ENCODE measurements around the gene MAGI2.

Gene MAGI2

GRCh38 chr7:78684201-78684600 lies 769.3 kb downstream of the MAGI2 start:
- in situ Hi-C loops (cut with HindIII; ENCODE audit: low sequenced_read_pairs), result no loop called here

GRCh38 chr7:78683566-78683965 lies 769.9 kb downstream of the MAGI2 start:
- in situ Hi-C loops (cut with HindIII; ENCODE audit: low sequenced_read_pairs), result no loop called here

DNA sequence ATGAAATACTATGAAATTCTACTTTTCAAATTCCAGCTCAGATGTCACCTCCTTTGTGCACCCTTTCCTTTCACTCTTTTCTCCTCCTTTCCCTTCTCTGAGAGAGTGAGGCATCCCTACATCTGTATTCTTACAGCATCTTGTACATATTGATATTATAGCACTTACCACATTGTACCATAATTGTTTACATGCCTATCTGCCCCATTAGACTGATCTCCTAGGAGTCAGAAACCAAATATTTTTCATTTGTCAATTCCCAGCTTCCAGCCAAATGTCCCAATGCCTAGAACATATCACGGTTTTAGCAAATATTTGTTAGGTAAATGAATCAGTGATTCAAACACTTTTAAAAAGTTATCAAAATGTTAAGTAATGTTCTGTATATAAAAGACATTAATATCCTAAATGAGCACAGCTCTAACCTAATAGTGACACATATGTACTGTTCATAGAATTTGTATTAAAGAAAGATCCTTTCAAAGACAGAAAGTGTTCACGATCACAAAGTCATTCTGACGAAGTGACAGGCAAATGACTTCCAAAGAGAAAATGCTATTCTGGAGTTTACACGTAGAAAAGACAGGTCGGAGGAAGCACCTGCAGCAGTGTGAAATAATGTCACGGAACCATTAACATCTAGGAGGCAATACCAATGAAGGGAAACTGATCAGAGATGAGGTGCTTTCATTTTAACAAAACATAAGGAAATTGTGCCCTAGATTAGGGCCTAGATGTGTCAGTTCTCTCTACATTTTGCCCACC lies 774.2 kb downstream of the MAGI2 start:
- in situ Hi-C loops (cut with HindIII; ENCODE audit: low sequenced_read_pairs), result no loop called here

- in situ Hi-C loops (cut with HindIII; ENCODE audit: low sequenced_read_pairs), result no loop called here
These were observed 776.1 kb downstream of the MAGI2 start for GRCh38 chr7:78677391-78677790.

- in situ Hi-C loops (cut with HindIII; ENCODE audit: low sequenced_read_pairs), result no loop called here
These were observed 778.0 kb downstream of the MAGI2 start for GRCh38 chr7:78675511-78675910.

- in situ Hi-C loops (cut with HindIII; ENCODE audit: low sequenced_read_pairs), result no loop called here
These were observed 780.2 kb downstream of the MAGI2 start for GRCh38 chr7:78673272-78673671.

DNA sequence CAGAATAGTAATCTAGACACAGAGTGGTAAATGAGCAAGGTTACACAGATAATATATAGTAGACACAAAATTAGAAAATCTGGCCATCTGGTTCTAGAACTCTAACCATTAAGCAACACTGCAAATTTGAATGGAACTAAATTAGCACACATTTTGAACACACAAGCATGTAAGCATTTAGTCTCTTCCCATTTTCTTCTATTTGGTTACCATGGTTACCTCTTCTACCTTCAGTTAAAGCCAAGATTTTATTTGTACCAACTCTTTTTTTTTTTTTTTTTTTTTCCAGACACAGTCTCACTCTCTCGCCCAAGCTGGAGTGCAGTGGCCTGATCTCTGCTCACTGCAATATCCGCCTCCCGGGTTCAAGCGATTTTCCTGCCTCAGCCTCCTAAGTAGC lies 790.5 kb downstream of the MAGI2 start:
- in situ Hi-C loops (cut with HindIII; ENCODE audit: low sequenced_read_pairs), result no loop called here

GRCh38 chr7:78649976-78650375 lies 803.5 kb downstream of the MAGI2 start:
- in situ Hi-C loops (cut with HindIII; ENCODE audit: low sequenced_read_pairs), result no loop called here

GRCh38 chr7:78649236-78649635 lies 804.2 kb downstream of the MAGI2 start:
- in situ Hi-C loops (cut with HindIII; ENCODE audit: low sequenced_read_pairs), result no loop called here

DNA sequence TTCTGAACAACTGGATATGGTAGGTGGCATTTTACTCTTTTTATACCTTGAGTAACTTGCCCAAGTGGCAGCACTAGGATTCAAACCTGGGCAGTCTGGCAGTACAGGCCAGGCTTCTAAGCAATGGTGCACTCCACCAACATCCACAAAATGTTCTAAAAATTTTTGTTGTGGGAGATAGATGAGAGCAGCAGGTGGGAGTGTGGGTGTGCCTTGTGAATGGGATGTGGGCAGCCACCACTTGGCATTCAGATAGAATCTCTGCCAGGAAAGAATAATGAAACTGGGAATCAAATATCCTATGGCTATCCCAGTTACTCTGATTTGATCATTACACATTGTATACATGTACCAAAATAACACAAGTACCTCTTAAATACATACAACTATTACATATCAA lies 810.7 kb downstream of the MAGI2 start:
- in situ Hi-C loops (cut with HindIII; ENCODE audit: low sequenced_read_pairs), result no loop called here

DNA sequence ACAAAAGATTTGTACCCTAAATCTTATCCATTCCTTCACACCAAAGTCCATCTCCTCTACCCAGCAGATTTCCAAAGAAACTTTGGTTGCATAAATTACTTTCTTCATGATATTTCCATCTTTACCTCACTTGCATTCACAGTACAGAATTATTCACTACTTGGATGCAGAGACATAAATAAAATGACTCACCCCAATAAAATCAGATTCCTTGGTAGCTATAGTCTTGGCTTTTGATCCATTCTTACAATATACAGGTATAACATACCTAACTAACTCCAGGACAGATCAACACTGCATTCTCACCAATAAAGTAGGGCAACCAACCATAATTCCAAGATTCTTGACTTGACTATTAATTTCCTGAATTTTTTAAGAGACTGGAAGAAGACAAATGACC lies 815.1 kb downstream of the MAGI2 start:
- in situ Hi-C loops (cut with HindIII; ENCODE audit: low sequenced_read_pairs), result no loop called here

- in situ Hi-C loops (cut with HindIII; ENCODE audit: low sequenced_read_pairs), result no loop called here
These were observed 816.7 kb downstream of the MAGI2 start for GRCh38 chr7:78636727-78637126.

DNA sequence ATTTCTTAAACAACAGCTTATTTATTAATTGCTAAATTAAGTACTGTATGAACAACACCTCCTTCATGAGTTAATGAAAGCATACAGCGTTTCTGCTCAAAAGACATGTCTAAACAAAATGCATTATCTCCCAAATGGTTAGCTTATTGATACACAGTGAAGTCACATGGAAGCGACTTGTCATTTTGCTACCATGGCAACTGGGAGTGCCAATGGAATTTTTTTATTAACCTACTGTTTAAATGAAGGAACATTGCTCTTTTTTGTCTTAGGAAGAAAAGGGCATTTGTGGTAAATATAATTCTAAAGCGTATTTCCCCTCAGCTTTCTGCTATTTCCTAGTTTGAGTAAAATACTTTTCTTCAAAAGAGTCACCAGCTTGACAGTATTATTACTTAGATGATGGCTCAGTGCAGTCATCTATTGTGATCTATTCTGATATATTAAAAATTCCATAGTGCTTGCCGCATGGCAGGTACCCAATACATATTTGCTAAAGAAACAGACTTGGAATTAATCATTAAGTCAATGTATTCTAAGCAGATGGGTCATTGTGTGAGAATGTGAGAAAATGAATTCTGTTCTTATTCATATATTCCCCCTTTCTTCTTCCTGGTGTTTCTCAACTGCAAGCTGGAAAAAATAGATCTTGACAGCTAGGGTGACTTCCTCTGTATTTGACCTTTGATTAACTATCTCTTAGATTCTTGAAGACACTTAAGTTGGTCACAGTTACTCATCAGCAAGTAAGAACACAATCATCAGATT lies 818.3 kb downstream of the MAGI2 start:
- in situ Hi-C loops (cut with HindIII; ENCODE audit: low sequenced_read_pairs), result no loop called here

DNA sequence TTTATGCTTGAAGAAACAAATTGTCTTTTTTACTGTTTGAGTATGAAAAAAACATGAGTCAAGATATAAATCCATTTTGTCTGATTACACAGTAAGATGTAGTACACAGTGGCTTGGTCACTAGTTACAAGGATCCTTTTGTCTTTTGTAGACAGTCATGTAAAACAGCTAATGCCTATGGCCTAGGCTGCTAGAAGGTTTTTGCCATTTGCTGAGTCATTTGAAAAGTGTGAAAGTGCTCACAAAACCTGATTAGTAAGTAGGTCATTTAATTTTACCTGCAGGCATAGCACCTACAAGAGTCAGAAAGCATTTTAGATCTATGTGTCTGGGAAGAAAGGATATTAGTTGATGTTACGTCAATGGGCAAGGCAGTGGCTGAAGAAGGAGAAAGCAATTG lies 819.4 kb downstream of the MAGI2 start:
- in situ Hi-C loops (cut with HindIII; ENCODE audit: low sequenced_read_pairs), result no loop called here

DNA sequence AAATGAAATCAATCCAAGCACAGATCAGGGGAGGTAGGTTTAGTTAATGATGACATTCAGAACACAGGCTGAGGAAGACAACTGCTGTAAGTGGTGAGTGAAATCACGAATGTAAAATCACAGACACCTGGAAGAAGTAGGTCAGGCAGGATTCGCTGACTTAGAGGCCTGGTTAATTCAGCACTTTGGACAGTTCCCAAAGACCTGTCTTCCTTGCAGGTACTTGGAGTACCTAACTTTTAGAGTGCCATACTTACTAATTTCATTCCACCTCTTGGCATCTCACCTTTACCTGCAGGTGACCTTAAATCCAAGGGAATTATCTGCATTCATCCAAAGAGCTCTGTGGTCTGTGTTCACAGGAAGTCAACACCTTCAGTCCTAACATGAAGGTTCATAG lies 832.5 kb downstream of the MAGI2 start:
- in situ Hi-C loops (cut with HindIII; ENCODE audit: low sequenced_read_pairs), result no loop called here

- in situ Hi-C loops (cut with HindIII; ENCODE audit: low sequenced_read_pairs), result no loop called here
These were observed 836.9 kb downstream of the MAGI2 start for GRCh38 chr7:78616539-78616938.

DNA sequence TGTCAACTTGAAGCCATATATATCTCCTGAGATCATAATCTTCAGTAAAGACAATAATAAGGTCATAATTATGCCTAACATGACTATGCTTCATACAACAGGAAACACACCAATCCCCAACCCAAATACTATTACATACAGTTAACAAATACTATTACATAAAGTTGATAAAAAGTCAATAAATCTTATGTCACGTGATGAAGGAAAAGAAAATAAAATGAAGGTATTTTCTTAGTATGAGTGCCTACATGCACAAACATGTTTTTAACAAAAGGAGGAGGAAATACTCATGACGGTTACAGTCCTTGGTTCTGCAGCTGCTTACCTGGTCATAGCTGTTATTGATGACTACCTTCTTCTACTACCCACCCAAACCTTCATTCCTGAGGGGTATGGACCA lies 844.2 kb downstream of the MAGI2 start:
- in situ Hi-C loops (cut with HindIII; ENCODE audit: low sequenced_read_pairs), result no loop called here

DNA sequence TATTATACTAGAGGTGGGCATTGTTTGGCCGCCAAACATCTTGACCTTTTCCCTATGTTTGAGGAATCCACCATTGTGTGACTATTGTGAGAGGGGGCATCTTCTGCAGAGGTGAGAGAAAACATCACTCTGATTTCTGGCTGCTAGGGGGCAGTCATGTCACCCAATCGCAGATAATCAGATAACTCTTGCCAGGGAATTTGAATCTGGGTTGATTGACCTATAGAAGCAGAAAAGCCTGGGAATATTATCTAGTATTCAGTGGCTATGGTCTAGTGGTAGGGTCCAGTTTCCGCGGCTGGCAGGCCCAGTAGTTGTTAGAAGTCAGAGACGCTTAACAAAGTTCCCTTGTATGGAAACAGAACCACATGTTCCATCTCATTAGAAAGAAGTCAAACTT lies 846.4 kb downstream of the MAGI2 start:
- in situ Hi-C loops (cut with HindIII; ENCODE audit: low sequenced_read_pairs), result no loop called here

- in situ Hi-C loops (cut with HindIII; ENCODE audit: low sequenced_read_pairs), result no loop called here
These were observed 848.3 kb downstream of the MAGI2 start for GRCh38 chr7:78605119-78605518.

- in situ Hi-C loops (cut with HindIII; ENCODE audit: low sequenced_read_pairs), result no loop called here
These were observed 851.7 kb downstream of the MAGI2 start for GRCh38 chr7:78601728-78602127.

- in situ Hi-C loops (cut with HindIII; ENCODE audit: low sequenced_read_pairs), result no loop called here
These were observed 859.3 kb downstream of the MAGI2 start for GRCh38 chr7:78594156-78594555.

DNA sequence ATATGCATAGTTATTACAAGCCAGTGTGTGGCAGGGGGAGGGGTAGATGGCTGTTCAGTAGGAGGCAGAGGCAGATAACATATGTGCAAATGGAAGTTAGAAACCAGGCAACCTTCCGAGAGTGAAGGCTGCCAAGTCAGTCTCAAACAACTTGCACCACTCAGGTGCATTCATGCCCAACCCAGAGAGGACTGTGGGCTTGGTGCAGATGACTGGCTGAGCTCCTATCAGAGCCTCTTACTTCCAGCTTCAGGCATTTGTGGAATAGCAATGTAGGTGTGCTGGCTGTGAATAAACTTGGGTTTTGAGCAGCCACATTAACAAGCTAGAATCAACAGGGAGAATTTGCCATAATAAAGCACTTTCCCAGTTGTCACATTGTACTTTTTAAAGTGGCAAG lies 865.1 kb downstream of the MAGI2 start:
- in situ Hi-C loops (cut with HindIII; ENCODE audit: low sequenced_read_pairs), result no loop called here
